Measurements from ENCODE around the gene FAM167B. TPM values are rescaled to one million over a fixed set of nuclear protein-coding genes. Genes with fewer than 3 reads are reported as not detected.
"Not testable (repeated sequence)": the region's sequence is repeated elsewhere in the genome, so short reads cannot be mapped to it uniquely, and the experiment has no call there.

FAM167B gene
- total RNA-seq, 4 donors from 2014 or later: 0.40 to 4.4 (median 2.2) TPM

- Histone ChIP-seq H3K4me1 (peaks cover 0 to 7% (median 0%) of the 10 kb centered on the region in 3 donors), H3K27me3 (peaks cover 53% of the 10 kb centered on the region), H3K9me3 (no peaks in the 10 kb centered on the region), H3K27ac (no peak overlapping the region), H3K36me3 (no peaks in the 10 kb centered on the region), H3K4me3 (no peak overlapping the region)
- ATAC-seq: no peak
- no peak for TF ChIP-seq POLR2A (IDR thresholded peaks at IDR 0.05)
- TF ChIP-seq POLR2AphosphoS5 (IDR thresholded peaks at IDR 0.05): no peak
- no peak for TF ChIP-seq EP300 (IDR thresholded peaks at IDR 0.05)
- no peak for TF ChIP-seq CTCF (IDR thresholded peaks at IDR 0.05)
- 79 to 100% methylated on average over 4 to 9 of the region's 31 CpGs for WGBS, 2 donors (ENCODE audit: low coverage in 1 of 2)
Observed at GRCh38 chr1:32274646-32275340, 27.8 kb downstream of the FAM167B start.

DNA sequence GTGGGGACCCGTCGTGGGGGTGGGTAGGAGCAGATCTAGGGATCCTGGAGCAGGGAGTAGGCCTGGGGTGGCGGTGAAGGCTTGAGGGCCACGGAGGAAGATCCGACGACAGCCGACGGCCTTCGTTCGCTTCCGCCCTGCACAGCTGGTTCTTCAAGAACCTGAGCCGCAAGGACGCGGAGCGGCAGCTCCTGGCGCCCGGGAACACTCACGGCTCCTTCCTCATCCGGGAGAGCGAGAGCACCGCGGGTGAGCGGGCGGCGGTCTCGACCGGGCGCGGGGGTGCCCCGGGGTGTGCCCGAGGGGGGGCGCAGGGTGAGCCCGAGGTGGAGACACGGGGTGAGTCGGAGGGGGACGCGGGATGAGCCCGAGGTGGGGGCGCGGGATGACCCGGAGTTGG is 28.4 kb downstream of the FAM167B start:
- Histone ChIP-seq H3K27ac (no peak overlapping the region), H3K4me1 (peaks cover 0 to 7% (median 0%) of the 10 kb centered on the region in 3 donors), H3K36me3 (no peaks in the 10 kb centered on the region), H3K4me3 (peak overlapping the region in 1 of 2 donors; percentile 16), H3K27me3 (peaks cover 53% of the 10 kb centered on the region), H3K9me3 (no peaks in the 10 kb centered on the region)
- ATAC-seq: no peak
- WGBS, 2 donors (ENCODE audit: low coverage in 1 of 2): no CpG with 5 or more reads among the region's 41 CpGs
- TF ChIP-seq EP300 (IDR thresholded peaks at IDR 0.05) (no peak), POLR2A (IDR thresholded peaks at IDR 0.05) (no peak), POLR2AphosphoS5 (IDR thresholded peaks at IDR 0.05) (no peak), CTCF (IDR thresholded peaks at IDR 0.05) (no peak)

- H3K27ac ChIP-seq: no peak overlapping the region
- no peaks in the 10 kb centered on the region for H3K9me3 ChIP-seq
- H3K36me3 ChIP-seq: no peaks in the 10 kb centered on the region
- no peak for ATAC-seq
- TF ChIP-seq POLR2A (IDR thresholded peaks at IDR 0.05) (no peak), POLR2AphosphoS5 (IDR thresholded peaks at IDR 0.05) (no peak), CTCF (IDR thresholded peaks at IDR 0.05) (no peak), EP300 (IDR thresholded peaks at IDR 0.05) (no peak)
- H3K4me3 ChIP-seq: no peak overlapping the region
- 72% methylated on average over 16 of the region's 30 CpGs; no CpG with 5 or more reads in 1 of the 2 donors for WGBS, 2 donors (ENCODE audit: low coverage in 1 of 2)
- peaks cover 53% of the 10 kb centered on the region for H3K27me3 ChIP-seq
- peaks cover 0 to 7% (median 0%) of the 10 kb centered on the region in 3 donors for H3K4me1 ChIP-seq
Observed at GRCh38 chr1:32276032-32276782, 29.2 kb downstream of the FAM167B start.

- H3K4me3 ChIP-seq, ATAC-seq, H3K27ac ChIP-seq, H3K9me3 ChIP-seq, H3K27me3 ChIP-seq, H3K4me1 ChIP-seq, H3K36me3 ChIP-seq: not testable (repeated sequence)
- WGBS, 2 donors (ENCODE audit: low coverage in 1 of 2): 80 to 94% methylated on average over 2 to 8 of the region's 8 CpGs
Observed at GRCh38 chr1:32284777-32285176, 37.8 kb downstream of the FAM167B start.

DNA sequence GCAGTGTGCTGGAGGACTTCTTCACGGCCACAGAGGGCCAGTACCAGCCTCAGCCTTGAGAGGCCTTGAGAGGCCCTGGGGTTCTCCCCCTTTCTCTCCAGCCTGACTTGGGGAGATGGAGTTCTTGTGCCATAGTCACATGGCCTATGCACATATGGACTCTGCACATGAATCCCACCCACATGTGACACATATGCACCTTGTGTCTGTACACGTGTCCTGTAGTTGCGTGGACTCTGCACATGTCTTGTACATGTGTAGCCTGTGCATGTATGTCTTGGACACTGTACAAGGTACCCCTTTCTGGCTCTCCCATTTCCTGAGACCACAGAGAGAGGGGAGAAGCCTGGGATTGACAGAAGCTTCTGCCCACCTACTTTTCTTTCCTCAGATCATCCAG is 38.6 kb downstream of the FAM167B start:
- WGBS, 2 donors (ENCODE audit: low coverage in 1 of 2): 100% methylated on average over 2 of the region's 3 CpGs
- ATAC-seq: no peak
- H3K27ac ChIP-seq: no peak overlapping the region
- H3K4me1 ChIP-seq: no peaks in the 10 kb centered on the region
- TF ChIP-seq CTCF (IDR thresholded peaks at IDR 0.05): no peak
- no peak for TF ChIP-seq POLR2AphosphoS5 (IDR thresholded peaks at IDR 0.05)
- TF ChIP-seq EP300 (IDR thresholded peaks at IDR 0.05): no peak
- TF ChIP-seq POLR2A (IDR thresholded peaks at IDR 0.05): no peak
- no peaks in the 10 kb centered on the region for H3K27me3 ChIP-seq
- no peaks in the 10 kb centered on the region for H3K9me3 ChIP-seq
- no peak overlapping the region for H3K4me3 ChIP-seq
- H3K36me3 ChIP-seq: no peaks in the 10 kb centered on the region

Data from gastroesophageal sphincter (tissue), 4 donors.